ENCODE results near the gene MESP1. TPM values are rescaled to one million over a fixed set of nuclear protein-coding genes. Genes with fewer than 3 reads are reported as not detected.

MESP1 gene
- total and polyA plus RNA-seq, 2 of the 4 experiments (the other 2 are of a cell fraction) = under 0.01 to 0.10 TPM

GRCh38 chr15:89761929-89762328 lies 10.9 kb upstream of the MESP1 start:
- no peak overlapping the region for H3K56ac ChIP-seq (ENCODE audit: extremely low read depth, insufficient read depth, low read length)
- ChIA-PET CTCF (interaction anchor here (3.9 to 4.2 kb wide), 2 partner anchors 114 to 127 kb away, joined by 27 to 59 read pairs; no protein-coding TSS in a partner anchor), POLR2A (ENCODE audit: unreplicated experiment) (no interaction called here)
- no peak overlapping the region for H2AK9ac ChIP-seq (replicated peaks; ENCODE audit: low read depth, low read length, poor library complexity)
- dilution Hi-C loops (cut with HindIII; ENCODE audit: low sequenced_read_pairs, unreplicated experiment) = loop anchor here (25.0 kb wide), 1 partner anchor 100 kb away; no protein-coding TSS in a partner anchor
- in situ Hi-C loops (cut with MboI; ENCODE audit: low sequenced_read_pairs) = no loop called here
- H3K9ac ChIP-seq (ENCODE audit: low read depth, low read length) = no peak overlapping the region
- no peaks in the 10 kb centered on the region for H3K27me3 ChIP-seq (ENCODE audit: control insufficient read depth, insufficient read depth, low read length)
- no peak overlapping the region for H2BK20ac ChIP-seq (ENCODE audit: low read depth, low read length)
- H4K20me1 ChIP-seq (ENCODE audit: insufficient read depth, low read length) = no peaks in the 10 kb centered on the region
- H4K8ac ChIP-seq (ENCODE audit: low read depth in 2 of 2, low read length in 2 of 2) = no peak overlapping the region
- intact Hi-C loops (cut with micrococcal nuclease) = no loop called here
- no peak overlapping the region for H3K4me2 ChIP-seq (ENCODE audit: low read depth, low read length)
- no peaks in the 10 kb centered on the region for H3K9me1 ChIP-seq (ENCODE audit: insufficient read depth, low read length)
- DNase-seq (no peak), ATAC-seq (ENCODE audit: low read depth) (no peak)
- no peak overlapping the region for H2AFZ ChIP-seq (replicated peaks; ENCODE audit: low read length, poor library complexity)
- H2BK120ac ChIP-seq (ENCODE audit: low read depth, low read length) = no peak overlapping the region
- no peak overlapping the region for H3K4ac ChIP-seq (ENCODE audit: low read depth, low read length)
- H3K14ac ChIP-seq (replicated peaks; ENCODE audit: low read depth, low read length) = no peak overlapping the region
- H3K79me1 ChIP-seq (ENCODE audit: low read depth in 1 of 2, low read length in 2 of 2) = no peaks in the 10 kb centered on the region
- H4K91ac ChIP-seq (ENCODE audit: insufficient read depth, low read depth, low read length) = no peak overlapping the region
- no TSS peak for BruUV-seq (replicated peaks)
- H3K4me1 ChIP-seq (ENCODE audit: control insufficient read depth, insufficient read depth, low read length) = no peaks in the 10 kb centered on the region
- WGBS, 2 experiments (ENCODE audit: extremely low coverage in 2 of 2, insufficient read length in 1 of 2) = no CpG with 5 or more reads among the region's 5 CpGs
- no peak overlapping the region for H2AK5ac ChIP-seq (ENCODE audit: low read depth, low read length)
- no peak overlapping the region for H4K5ac ChIP-seq (ENCODE audit: low read depth, low read length)
- no peak overlapping the region for H2BK5ac ChIP-seq (ENCODE audit: low read depth, low read length, poor library complexity, severe bottlenecking)
- no peaks in the 10 kb centered on the region for H3K36me3 ChIP-seq (ENCODE audit: control insufficient read depth, insufficient read depth, low read length)
- no peak overlapping the region for H2BK15ac ChIP-seq (ENCODE audit: low read depth, low read length)
- H3K4me3 ChIP-seq (ENCODE audit: insufficient read depth, low read depth, low read length) = no peak overlapping the region
- H3K27ac ChIP-seq (ENCODE audit: insufficient read depth, low read length) = no peak overlapping the region
- H3K23ac ChIP-seq (ENCODE audit: low read depth, low read length) = no peak overlapping the region
- no peaks in the 10 kb centered on the region for H3K9me3 ChIP-seq (ENCODE audit: control insufficient read depth, insufficient read depth, low read length)
- TF ChIP-seq ELK1 (IDR thresholded peaks at IDR 0.05; ENCODE audit: borderline replicate concordance, low read depth, low read length) = no peak
- TF ChIP-seq CEBPB (IDR thresholded peaks at IDR 0.05; ENCODE audit: low read depth, low read length) = no peak
- no peak for TF ChIP-seq MAFK (IDR thresholded peaks at IDR 0.05; ENCODE audit: low read depth, low read length)
- TF ChIP-seq CTCF (conservative IDR thresholded peaks at IDR 0.05; ENCODE audit: low read depth, low read length) = no peak
- no peak for TF ChIP-seq FOS (IDR thresholded peaks at IDR 0.05; ENCODE audit: low read depth, low read length)
- TF ChIP-seq POLR2A (IDR thresholded peaks at IDR 0.05; ENCODE audit: low read depth, low read length) = no peak
- TF ChIP-seq, protein P1, sequence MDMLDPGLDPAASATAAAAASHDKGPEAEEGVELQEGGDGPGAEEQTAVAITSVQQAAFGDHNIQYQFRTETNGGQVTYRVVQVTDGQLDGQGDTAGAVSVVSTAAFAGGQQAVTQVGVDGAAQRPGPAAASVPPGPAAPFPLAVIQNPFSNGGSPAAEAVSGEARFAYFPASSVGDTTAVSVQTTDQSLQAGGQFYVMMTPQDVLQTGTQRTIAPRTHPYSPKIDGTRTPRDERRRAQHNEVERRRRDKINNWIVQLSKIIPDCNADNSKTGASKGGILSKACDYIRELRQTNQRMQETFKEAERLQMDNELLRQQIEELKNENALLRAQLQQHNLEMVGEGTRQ (IDR thresholded peaks at IDR 0.05; ENCODE audit: low read depth, low read length) = no peak
- TF ChIP-seq MXI1 (IDR thresholded peaks at IDR 0.05; ENCODE audit: borderline replicate concordance, low read depth, low read length) = no peak
- TF ChIP-seq SMC3 (IDR thresholded peaks at IDR 0.05; ENCODE audit: low read depth, low read length) = no peak
- no peak for TF ChIP-seq MAZ (IDR thresholded peaks at IDR 0.05; ENCODE audit: borderline replicate concordance, low read depth, low read length)
- no peak for TF ChIP-seq CHD1 (IDR thresholded peaks at IDR 0.05; ENCODE audit: low read depth, low read length)
- H3K18ac ChIP-seq (ENCODE audit: low read depth, low read length) = no peak overlapping the region
